Mesothelial cell of epicardium (in vitro differentiated cells): ENCODE measurements around the gene CD163L1. TPM values are rescaled to one million over a fixed set of nuclear protein-coding genes. Genes with fewer than 3 reads are reported as not detected.
"Not testable (repeated sequence)": the region's sequence is repeated elsewhere in the genome, so short reads cannot be mapped to it uniquely, and the experiment has no call there.

Experiments used
- DNase-seq, 2 experiments: peaks; one replicate each; pipeline ENCODE4 v3.0.0; 2021; ENCODE audit warnings: low spot score in 2 of 2; ENCODE audit not compliant: unreplicated experiment in 2 of 2
- H3K27ac Mint-ChIP-seq: 2 replicates; pipeline ENCODE4 v1.8.0; 2021; ENCODE audit warnings: mixed read lengths
- H3K27me3 Mint-ChIP-seq: 2 replicates; pipeline ENCODE4 v1.8.0; 2021; ENCODE audit warnings: low read depth, mixed read lengths
- H3K36me3 Mint-ChIP-seq: 2 replicates; pipeline ENCODE4 v1.8.0; 2021; ENCODE audit warnings: mixed read lengths
- H3K4me1 Mint-ChIP-seq: 2 replicates; pipeline ENCODE4 v1.8.0; 2021; ENCODE audit warnings: mixed read lengths
- H3K4me3 Mint-ChIP-seq: 2 replicates; pipeline ENCODE4 v1.8.0; 2021; ENCODE audit warnings: mild to moderate bottlenecking, moderate library complexity, mixed read lengths
- H3K9me3 Mint-ChIP-seq: 2 replicates; pipeline ENCODE4 v1.8.0; 2021; ENCODE audit warnings: mixed read lengths
- total RNA-seq: library from RNA; stranded (reverse); gene quantifications from 3 replicates; pipeline ENCODE4 v1.2.1, GENCODE V29; 2021
- TF ChIP-seq, protein P1 (sequence below): fragments of 200-600 bp; sonication (generic); IDR thresholded peaks from one replicate; pipeline ENCODE4 v1.5.0; 2021; ENCODE audit warnings: antibody characterized with exemption; ENCODE audit not compliant: unreplicated experiment

Gene CD163L1
- total RNA-seq, 1 donor from 2014 or later, result 0.11 TPM

DNA sequence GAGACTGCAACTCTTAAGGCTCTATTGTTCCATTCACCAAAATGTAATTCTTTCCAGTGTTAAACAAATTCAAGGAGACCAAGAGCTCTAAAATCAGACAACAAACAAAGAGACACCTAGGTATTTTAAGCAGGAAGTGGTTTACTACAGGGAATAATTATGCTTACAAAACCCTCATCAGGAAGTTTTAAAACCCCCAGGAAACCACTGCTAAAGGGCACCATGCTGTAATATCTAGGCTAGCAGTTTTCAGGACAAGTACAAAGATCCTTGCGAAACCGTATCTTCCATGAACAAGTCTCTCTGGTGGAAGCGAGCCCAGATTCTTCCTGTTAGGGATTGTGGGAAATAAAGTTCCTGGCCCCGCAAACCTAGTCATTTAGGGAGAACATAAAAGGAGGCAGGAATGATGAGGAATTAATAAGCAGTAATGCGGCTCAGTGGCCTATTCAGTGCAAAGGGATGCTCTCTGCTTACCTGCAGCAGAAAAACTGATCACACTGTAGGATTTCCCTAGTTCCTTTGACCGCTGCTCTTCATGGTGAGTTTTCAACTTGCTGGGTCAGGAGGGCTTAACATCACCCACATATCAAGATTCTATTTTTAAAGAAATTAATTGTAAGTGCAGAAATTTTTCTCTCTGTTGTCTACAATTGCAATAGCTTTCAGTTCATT lies 97.3 kb downstream of the CD163L1 start:
- Mint-ChIP-seq H3K36me3 (no peaks in the 10 kb centered on the region), H3K9me3 (peaks cover 21% of the 10 kb centered on the region), H3K4me1 (no peaks in the 10 kb centered on the region), H3K4me3 (no peak overlapping the region), H3K27me3 (peaks cover 16% of the 10 kb centered on the region), H3K27ac (no peak overlapping the region)
- DNase-seq, result no peak
- TF ChIP-seq, protein P1, sequence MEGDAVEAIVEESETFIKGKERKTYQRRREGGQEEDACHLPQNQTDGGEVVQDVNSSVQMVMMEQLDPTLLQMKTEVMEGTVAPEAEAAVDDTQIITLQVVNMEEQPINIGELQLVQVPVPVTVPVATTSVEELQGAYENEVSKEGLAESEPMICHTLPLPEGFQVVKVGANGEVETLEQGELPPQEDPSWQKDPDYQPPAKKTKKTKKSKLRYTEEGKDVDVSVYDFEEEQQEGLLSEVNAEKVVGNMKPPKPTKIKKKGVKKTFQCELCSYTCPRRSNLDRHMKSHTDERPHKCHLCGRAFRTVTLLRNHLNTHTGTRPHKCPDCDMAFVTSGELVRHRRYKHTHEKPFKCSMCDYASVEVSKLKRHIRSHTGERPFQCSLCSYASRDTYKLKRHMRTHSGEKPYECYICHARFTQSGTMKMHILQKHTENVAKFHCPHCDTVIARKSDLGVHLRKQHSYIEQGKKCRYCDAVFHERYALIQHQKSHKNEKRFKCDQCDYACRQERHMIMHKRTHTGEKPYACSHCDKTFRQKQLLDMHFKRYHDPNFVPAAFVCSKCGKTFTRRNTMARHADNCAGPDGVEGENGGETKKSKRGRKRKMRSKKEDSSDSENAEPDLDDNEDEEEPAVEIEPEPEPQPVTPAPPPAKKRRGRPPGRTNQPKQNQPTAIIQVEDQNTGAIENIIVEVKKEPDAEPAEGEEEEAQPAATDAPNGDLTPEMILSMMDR, result no peak

DNA sequence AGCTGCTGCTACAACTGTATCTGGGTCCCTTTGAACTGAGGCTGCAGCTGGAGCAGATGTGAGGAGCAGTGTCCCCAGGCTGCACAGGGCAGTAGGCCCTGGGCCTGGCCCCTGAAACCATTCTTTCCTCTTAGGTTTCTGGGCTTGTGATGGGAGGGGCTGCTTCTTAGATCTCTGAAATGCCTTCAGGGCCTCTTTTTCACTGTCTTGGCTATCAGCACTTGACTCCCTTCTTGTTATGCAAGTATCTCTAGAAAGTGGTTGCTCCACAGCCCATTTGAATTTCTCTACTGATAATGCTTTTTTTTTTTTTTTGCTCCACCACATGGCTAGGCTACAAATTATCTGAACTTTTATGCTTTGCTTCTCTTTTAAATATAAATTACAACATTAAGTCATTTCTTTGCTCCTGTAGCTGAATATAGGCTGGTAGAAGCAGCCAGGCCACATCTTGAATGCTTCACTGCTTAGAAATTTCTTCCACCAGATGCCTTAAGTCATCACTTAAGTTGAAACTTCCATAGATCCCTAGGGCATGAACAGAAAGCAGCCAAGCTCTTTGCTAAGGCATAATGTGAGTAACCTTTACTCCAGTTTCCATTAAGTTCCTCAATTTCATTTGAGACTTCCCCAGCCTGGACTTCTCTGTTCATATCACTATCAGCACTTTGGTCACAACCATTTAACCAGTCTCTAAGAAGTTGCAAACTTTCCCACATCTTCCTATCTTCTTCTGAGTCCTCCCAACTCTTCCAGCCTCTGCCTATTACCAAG lies 98.9 kb downstream of the CD163L1 start:
- Mint-ChIP-seq H3K27me3 (peaks cover 10% of the 10 kb centered on the region), H3K9me3 (peaks cover 21% of the 10 kb centered on the region), H3K27ac (no peak overlapping the region), H3K4me1 (no peaks in the 10 kb centered on the region), H3K4me3 (no peak overlapping the region), H3K36me3 (no peaks in the 10 kb centered on the region)
- TF ChIP-seq, protein P1, result no peak
- DNase-seq, result no peak

DNA sequence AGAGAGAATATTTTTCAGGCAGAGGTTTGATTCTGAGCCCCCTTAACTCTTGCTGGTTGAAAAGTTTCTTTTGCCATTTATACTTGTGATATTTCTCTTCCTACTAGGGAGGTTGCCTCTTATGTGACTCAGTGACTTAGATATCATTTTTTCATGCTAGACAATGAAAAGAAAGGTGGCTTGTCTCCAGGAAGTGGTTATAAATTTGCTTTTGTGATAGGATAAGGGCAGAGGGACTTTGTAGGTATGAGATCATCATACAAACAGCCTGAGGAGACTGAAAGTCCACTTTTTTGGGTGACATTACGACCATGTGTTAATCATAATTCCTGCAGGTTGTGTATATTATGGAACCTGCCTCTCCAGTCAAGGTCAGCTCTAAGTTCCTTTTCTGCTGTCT lies 104.3 kb downstream of the CD163L1 start:
- peaks cover 19% of the 10 kb centered on the region for H3K9me3 Mint-ChIP-seq

DNA sequence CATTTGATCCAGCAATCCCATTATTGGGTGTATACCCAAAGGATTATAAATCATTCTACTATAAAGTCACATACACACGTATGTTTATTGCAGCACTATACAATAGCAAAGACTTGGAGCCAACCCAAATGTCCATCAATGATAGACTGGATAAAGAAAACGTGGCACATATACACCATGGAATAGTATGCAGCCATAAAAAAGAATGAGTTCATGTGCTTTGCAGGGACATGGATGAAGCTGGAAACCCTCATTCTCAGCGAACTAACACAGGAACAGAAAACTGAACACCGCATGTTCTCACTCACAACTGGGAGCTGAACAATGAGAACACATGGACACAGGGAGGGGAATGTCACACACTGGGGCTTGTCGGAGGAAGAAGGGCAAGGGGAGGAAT lies 106.2 kb downstream of the CD163L1 start:
- not testable (repeated sequence) for DNase-seq, H3K36me3 Mint-ChIP-seq

More for the DNA sequence above, 104.3 kb downstream of the CD163L1 start:
- H3K36me3 Mint-ChIP-seq, result no peaks in the 10 kb centered on the region
- DNase-seq, result no peak
- no peak overlapping the region for H3K4me3 Mint-ChIP-seq
- TF ChIP-seq, protein P1, result no peak
- H3K4me1 Mint-ChIP-seq, result no peaks in the 10 kb centered on the region
- no peak overlapping the region for H3K27ac Mint-ChIP-seq
- H3K27me3 Mint-ChIP-seq, result peaks cover 2% of the 10 kb centered on the region

DNA sequence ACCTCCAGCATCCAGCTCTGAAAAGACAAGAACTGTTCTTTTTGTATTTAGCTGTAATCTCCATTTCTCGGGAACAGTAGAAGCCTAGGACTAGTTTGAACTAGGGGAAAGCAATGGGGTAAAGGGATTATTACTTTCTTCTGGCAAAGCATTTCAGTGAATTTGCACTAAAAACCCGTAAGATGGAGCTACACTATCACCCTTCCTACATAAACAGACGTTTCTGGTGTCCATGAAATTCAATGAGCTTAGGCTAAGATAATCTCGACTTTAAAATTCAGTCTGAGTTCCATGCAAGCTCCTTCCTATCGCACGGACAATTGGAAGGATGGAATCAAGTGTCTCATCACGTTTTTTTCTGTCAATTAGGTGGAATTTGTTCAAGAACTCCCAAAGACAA lies 116.0 kb downstream of the CD163L1 start:
- H3K4me1 Mint-ChIP-seq, result no peaks in the 10 kb centered on the region
- no peaks in the 10 kb centered on the region for H3K36me3 Mint-ChIP-seq
- H3K27me3 Mint-ChIP-seq, result peaks cover 27% of the 10 kb centered on the region
- no peak overlapping the region for H3K4me3 Mint-ChIP-seq
- TF ChIP-seq, protein P1, result no peak
- H3K9me3 Mint-ChIP-seq, result peaks cover 16% of the 10 kb centered on the region
- no peak for DNase-seq
- no peak overlapping the region for H3K27ac Mint-ChIP-seq

More for the DNA sequence above, 106.2 kb downstream of the CD163L1 start:
- H3K4me1 Mint-ChIP-seq, H3K27me3 Mint-ChIP-seq, H3K27ac Mint-ChIP-seq, H3K4me3 Mint-ChIP-seq: not testable (repeated sequence)
- peaks cover 16% of the 10 kb centered on the region for H3K9me3 Mint-ChIP-seq

DNA sequence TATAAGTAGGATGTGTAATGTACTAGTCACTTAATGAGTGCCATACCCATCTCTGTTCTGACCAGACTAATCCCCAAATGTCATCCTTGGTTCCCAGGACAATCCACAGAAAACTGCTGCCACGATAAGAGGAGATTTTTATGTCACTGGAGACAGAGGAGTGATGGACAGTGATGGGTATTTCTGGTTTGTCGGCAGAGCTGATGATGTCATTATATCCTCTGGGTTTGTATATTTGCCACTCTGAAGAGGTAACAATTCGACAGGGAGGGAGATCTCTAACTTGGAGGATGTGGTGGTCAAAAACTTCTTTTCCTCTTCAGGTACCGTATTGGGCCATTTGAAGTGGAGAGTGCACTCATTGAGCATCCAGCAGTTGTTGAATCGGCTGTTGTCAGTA lies 119.8 kb downstream of the CD163L1 start:
- Mint-ChIP-seq H3K27me3 (peaks cover 30% of the 10 kb centered on the region), H3K4me1 (no peaks in the 10 kb centered on the region), H3K36me3 (no peaks in the 10 kb centered on the region), H3K9me3 (no peaks in the 10 kb centered on the region), H3K27ac (no peak overlapping the region), H3K4me3 (no peak overlapping the region)
- TF ChIP-seq, protein P1, result no peak
- DNase-seq, result no peak
